ENCODE data around the gene DOCK3. TPM values are rescaled to one million over a fixed set of nuclear protein-coding genes. Genes with fewer than 3 reads are reported as not detected.
"Not testable (repeated sequence)": the region's sequence is repeated elsewhere in the genome, so short reads cannot be mapped to it uniquely, and the experiment has no call there.

Gene DOCK3
- total and polyA plus RNA-seq, 2 donors (not counting 3 experiments of a cell fraction or from before 2014, with no cell fraction given): 0.08 to 0.13 TPM

GRCh38 chr3:51257870-51258269, 583.1 kb downstream of the DOCK3 start:
- Histone ChIP-seq H3K27ac (ENCODE audit: insufficient read depth, low read depth, low read length) (no peak overlapping the region), H3K36me3 (ENCODE audit: control insufficient read depth in 2 of 2, extremely low read depth in 1 of 2, insufficient read depth in 2 of 2, low read length in 2 of 2) (no peaks in the 10 kb centered on the region), H3K9me1 (replicated peaks; ENCODE audit: control insufficient read depth, extremely low read depth, insufficient read depth, low read length) (no peaks in the 10 kb centered on the region), H2AFZ (ENCODE audit: low read depth, low read length) (no peak overlapping the region), H3K4me2 (ENCODE audit: insufficient read depth, low read length) (no peak overlapping the region), H3K4me3 (replicated peaks in 1 of 3; ENCODE audit: insufficient read depth in 1 of 3, low read depth in 1 of 3, low read length in 3 of 3) (no peak overlapping the region), H3K27me3 (ENCODE audit: control insufficient read depth in 2 of 2, insufficient read depth in 2 of 2, low read length in 2 of 2) (no peaks in the 10 kb centered on the region), H4K20me1 (replicated peaks; ENCODE audit: control insufficient read depth, extremely low read depth, insufficient read depth, low read length) (no peaks in the 10 kb centered on the region), H3K4me1 (ENCODE audit: control insufficient read depth, extremely low read depth, insufficient read depth, low read length) (no peaks in the 10 kb centered on the region), H3K9me3 (replicated peaks; ENCODE audit: control insufficient read depth, insufficient read depth, low read length) (no peaks in the 10 kb centered on the region), H3K79me2 (ENCODE audit: control insufficient read depth, insufficient read depth, low read length) (no peaks in the 10 kb centered on the region), H3K9ac (replicated peaks; ENCODE audit: extremely low read depth, insufficient read depth, low read length) (no peak overlapping the region)
- ChIA-PET CTCF (no interaction called here), POLR2A (no interaction called here)
- no TSS peak for BruUV-seq (replicated peaks)
- no peak for FAIRE-seq
- intact Hi-C loops (cut with micrococcal nuclease): no loop called here
- DNase-seq (ENCODE audit: low read depth, low spot score): no peak
- TF ChIP-seq JUN (IDR thresholded peaks at IDR 0.05; ENCODE audit: borderline replicate concordance, insufficient read depth, insufficient read length, low read depth) (no peak), GATA2 (IDR thresholded peaks at IDR 0.05; ENCODE audit: insufficient read depth, insufficient read length, low read depth, low read length) (no peak), EZH2 (IDR thresholded peaks at IDR 0.05; ENCODE audit: borderline replicate concordance, low read depth, low read length, severe bottlenecking) (no peak), CTCF (IDR thresholded peaks at IDR 0.05; ENCODE audit: extremely low read depth in 1 of 2, insufficient read depth in 1 of 2, low read depth in 1 of 2, low read length in 2 of 2) (no peak), MAX (IDR thresholded peaks at IDR 0.05; ENCODE audit: insufficient read depth, insufficient read length) (no peak), FOS (IDR thresholded peaks at IDR 0.05; ENCODE audit: borderline replicate concordance, insufficient read depth, low read length) (no peak), POLR2AphosphoS5 (IDR thresholded peaks at IDR 0.05; ENCODE audit: insufficient read depth, low read depth, low read length) (no peak), POLR2A (IDR thresholded peaks at IDR 0.05; ENCODE audit: low read depth, low read length) (no peak), MYC (IDR thresholded peaks at IDR 0.05; ENCODE audit: low read depth, low read length) (no peak)
- dilution Hi-C loops (cut with MboI; ENCODE audit: extremely low pct_ligation_motif_present, low sequenced_read_pairs): no loop called here

GRCh38 chr3:51264166-51264565, 589.4 kb downstream of the DOCK3 start:
- H2AFZ ChIP-seq (ENCODE audit: low read depth, low read length); dilution Hi-C loops (cut with MboI; ENCODE audit: extremely low pct_ligation_motif_present, low sequenced_read_pairs); H3K4me2 ChIP-seq (ENCODE audit: insufficient read depth, low read length); H3K36me3 ChIP-seq (ENCODE audit: control insufficient read depth in 2 of 2, extremely low read depth in 1 of 2, insufficient read depth in 2 of 2, low read length in 2 of 2); intact Hi-C loops (cut with micrococcal nuclease); POLR2A ChIA-PET; H4K20me1 ChIP-seq (replicated peaks; ENCODE audit: control insufficient read depth, extremely low read depth, insufficient read depth, low read length); CTCF ChIA-PET; H3K9me3 ChIP-seq (replicated peaks; ENCODE audit: control insufficient read depth, insufficient read depth, low read length); H3K27ac ChIP-seq (ENCODE audit: insufficient read depth, low read depth, low read length); H3K4me1 ChIP-seq (ENCODE audit: control insufficient read depth, extremely low read depth, insufficient read depth, low read length); H3K9ac ChIP-seq (replicated peaks; ENCODE audit: extremely low read depth, insufficient read depth, low read length); H3K9me1 ChIP-seq (replicated peaks; ENCODE audit: control insufficient read depth, extremely low read depth, insufficient read depth, low read length); H3K4me3 ChIP-seq (replicated peaks in 1 of 3; ENCODE audit: insufficient read depth in 1 of 3, low read depth in 1 of 3, low read length in 3 of 3); DNase-seq (ENCODE audit: low read depth, low spot score); BruUV-seq (replicated peaks); H3K79me2 ChIP-seq (ENCODE audit: control insufficient read depth, insufficient read depth, low read length); FAIRE-seq; H3K27me3 ChIP-seq (ENCODE audit: control insufficient read depth in 2 of 2, insufficient read depth in 2 of 2, low read length in 2 of 2): not testable (repeated sequence)

Data from endothelial cell of umbilical vein (primary cell).